Neural progenitor cell (in vitro differentiated cells): Measurements from ENCODE around the gene TARBP1. TPM values are rescaled to one million over a fixed set of nuclear protein-coding genes. Genes with fewer than 3 reads are reported as not detected.

Experiments used
- DNase-seq: peaks from one replicate; pipeline ENCODE4 v3.0.0-alpha.2; 2016; ENCODE audit warnings: low spot score
- H2AFZ ChIP-seq: fragments of 200-600 bp; sonication (generic); replicated peaks from 2 replicates; pipeline ENCODE4 v1.6.1; 2016; ENCODE audit warnings: antibody characterized with exemption
- H3F3A ChIP-seq: fragments of 200-600 bp; sonication (generic); 2 replicates; pipeline ENCODE4 v1.6.1; 2016; ENCODE audit warnings: antibody characterized with exemption, low read depth
- H3K27ac ChIP-seq: fragments of 200-600 bp; sonication (generic); 2 replicates; pipeline ENCODE4 v1.5.1; 2016; ENCODE audit warnings: mild to moderate bottlenecking
- H3K27me3 ChIP-seq: fragments of 200-600 bp; sonication (generic); 2 replicates; pipeline ENCODE4 v1.6.1; 2016; ENCODE audit warnings: mild to moderate bottlenecking, moderate library complexity
- H3K36me3 ChIP-seq: fragments of 200-600 bp; sonication (generic); 2 replicates; pipeline ENCODE4 v1.5.1; 2016
- H3K4me1 ChIP-seq: fragments of 200-600 bp; sonication (generic); 2 replicates; pipeline ENCODE4 v1.6.1; 2016; ENCODE audit warnings: mixed run types
- H3K4me2 ChIP-seq: fragments of 200-600 bp; sonication (generic); 2 replicates; pipeline ENCODE4 v1.6.1; 2016
- H3K4me3 ChIP-seq: fragments of 200-600 bp; sonication (generic); 2 replicates; pipeline ENCODE4 v1.5.1; 2016
- H3K79me2 ChIP-seq: fragments of 200-600 bp; sonication (generic); 2 replicates; pipeline ENCODE4 v1.6.1; 2016; ENCODE audit warnings: low read depth
- H3K9ac ChIP-seq: fragments of 200-600 bp; sonication (generic); 2 replicates; pipeline ENCODE4 v1.6.1; 2016
- H3K9me3 ChIP-seq: fragments of 200-600 bp; sonication (generic); 2 replicates; pipeline ENCODE4 v1.5.1; 2016; ENCODE audit warnings: low read depth
- H4K20me1 ChIP-seq: fragments of 200-600 bp; sonication (generic); 2 replicates; pipeline ENCODE4 v1.6.1; 2016; ENCODE audit warnings: low read depth
- H3K27ac Mint-ChIP-seq: 3 replicates; pipeline ENCODE4 v1.8.0; 2021; ENCODE audit warnings: mixed read lengths
- H3K27me3 Mint-ChIP-seq: 2 replicates; pipeline ENCODE4 v1.8.0; 2022; ENCODE audit warnings: low read depth, mild to moderate bottlenecking, inconsistent platforms, moderate library complexity, mixed read lengths; ENCODE audit not compliant: insufficient read depth
- H3K36me3 Mint-ChIP-seq: 3 replicates; pipeline ENCODE4 v1.8.0; 2021; ENCODE audit warnings: mixed read lengths
- H3K4me1 Mint-ChIP-seq: 3 replicates; pipeline ENCODE4 v1.8.0; 2021; ENCODE audit warnings: mixed read lengths
- H3K4me3 Mint-ChIP-seq: 3 replicates; pipeline ENCODE4 v1.8.0; 2021; ENCODE audit warnings: mild to moderate bottlenecking, moderate library complexity, mixed read lengths
- H3K9me3 Mint-ChIP-seq: 3 replicates; pipeline ENCODE4 v1.8.0; 2020; ENCODE audit warnings: mixed read lengths
- CTCF ChIP-seq: fragments of 200-600 bp; sonication (generic); IDR thresholded peaks from 2 replicates; pipeline ENCODE4 v1.5.1; 2017; ENCODE audit warnings: antibody characterized with exemption, mild to moderate bottlenecking
- EZH2 ChIP-seq: fragments of 200-600 bp; sonication (generic); IDR thresholded peaks from 2 replicates; pipeline ENCODE4 v1.6.1; 2017; ENCODE audit warnings: antibody characterized with exemption, mild to moderate bottlenecking, moderate library complexity
- EZH2phosphoT487 ChIP-seq: fragments of 200-600 bp; sonication (generic); IDR thresholded peaks from 2 replicates; pipeline ENCODE4 v1.6.1; 2017; ENCODE audit warnings: antibody characterized with exemption
- total RNA-seq: library from RNA; depleted of rRNA; stranded (reverse); fragments of >200 nt; gene quantifications from 2 replicates; pipeline ENCODE4 v1.2.3, GENCODE V29; 2015; ENCODE audit warnings: low replicate concordance

TARBP1 gene
- total RNA-seq, 1 donor from 2014 or later = 99.0 TPM

- no peak overlapping the region for H3K27ac ChIP-seq
- no peaks in the 10 kb centered on the region for H3K9me3 ChIP-seq
- peaks cover 14% of the 10 kb centered on the region for H3K27me3 Mint-ChIP-seq
- peaks cover 4% of the 10 kb centered on the region for H3F3A ChIP-seq
- no peaks in the 10 kb centered on the region for H3K36me3 Mint-ChIP-seq
- H2AFZ ChIP-seq = peak overlapping the region; percentile 19
- no peaks in the 10 kb centered on the region for H3K36me3 ChIP-seq
- no peak overlapping the region for H3K4me3 ChIP-seq
- peaks cover 13% of the 10 kb centered on the region for H3K4me1 ChIP-seq
- TF ChIP-seq EZH2phosphoT487 (no peak), EZH2 (no peak), CTCF (no peak)
- no peaks in the 10 kb centered on the region for H4K20me1 ChIP-seq
- H3K4me3 Mint-ChIP-seq = no peak overlapping the region
- peaks cover 3% of the 10 kb centered on the region for H3K27me3 ChIP-seq
- H3K9ac ChIP-seq = no peak overlapping the region
- no peak for DNase-seq
- no peak overlapping the region for H3K4me2 ChIP-seq
- H3K27ac Mint-ChIP-seq = peak overlapping the region; percentile 22
- no peaks in the 10 kb centered on the region for H3K9me3 Mint-ChIP-seq
- H3K79me2 ChIP-seq = no peaks in the 10 kb centered on the region
- peaks cover 14% of the 10 kb centered on the region for H3K4me1 Mint-ChIP-seq
Measured at GRCh38 chr1:234488054-234489006, 9.4 kb upstream of the TARBP1 start.

GRCh38 chr1:234486858-234487840 lies 8.2 kb upstream of the TARBP1 start:
- peaks cover 13% of the 10 kb centered on the region for H3K4me1 ChIP-seq
- H3K36me3 Mint-ChIP-seq = no peaks in the 10 kb centered on the region
- peaks cover 14% of the 10 kb centered on the region for H3K27me3 Mint-ChIP-seq
- no peaks in the 10 kb centered on the region for H4K20me1 ChIP-seq
- TF ChIP-seq CTCF = peak; percentile 63
- no peak for TF ChIP-seq EZH2
- TF ChIP-seq EZH2phosphoT487 = no peak
- H3K9me3 ChIP-seq = no peaks in the 10 kb centered on the region
- H3K9ac ChIP-seq = no peak overlapping the region
- peaks cover 15% of the 10 kb centered on the region for H3K27me3 ChIP-seq
- H3K4me1 Mint-ChIP-seq = peaks cover 14% of the 10 kb centered on the region
- no peak overlapping the region for H3K27ac ChIP-seq
- H3F3A ChIP-seq = peaks cover 4% of the 10 kb centered on the region
- H3K27ac Mint-ChIP-seq = no peak overlapping the region
- H3K4me2 ChIP-seq = no peak overlapping the region
- peak overlapping the region; percentile 47 for H2AFZ ChIP-seq
- H3K36me3 ChIP-seq = no peaks in the 10 kb centered on the region
- H3K9me3 Mint-ChIP-seq = no peaks in the 10 kb centered on the region
- DNase-seq = no peak
- no peak overlapping the region for H3K4me3 Mint-ChIP-seq
- no peaks in the 10 kb centered on the region for H3K79me2 ChIP-seq
- H3K4me3 ChIP-seq = no peak overlapping the region

- Mint-ChIP-seq H3K4me3 (no peak overlapping the region), H3K27ac (no peak overlapping the region), H3K9me3 (no peaks in the 10 kb centered on the region), H3K27me3 (peaks cover 14% of the 10 kb centered on the region), H3K4me1 (peaks cover 5% of the 10 kb centered on the region), H3K36me3 (no peaks in the 10 kb centered on the region)
- Histone ChIP-seq H3K4me3 (no peak overlapping the region), H3K27me3 (peaks cover 18% of the 10 kb centered on the region), H3K79me2 (no peaks in the 10 kb centered on the region), H3K4me2 (no peak overlapping the region), H2AFZ (no peak overlapping the region), H3K27ac (no peak overlapping the region), H3K9me3 (no peaks in the 10 kb centered on the region), H3K9ac (no peak overlapping the region), H3K4me1 (peaks cover 5% of the 10 kb centered on the region), H3K36me3 (no peaks in the 10 kb centered on the region), H4K20me1 (no peaks in the 10 kb centered on the region), H3F3A (peaks cover 4% of the 10 kb centered on the region)
- no peak for DNase-seq
- no peak for TF ChIP-seq EZH2phosphoT487
- TF ChIP-seq CTCF = no peak
Measured at GRCh38 chr1:234484991-234485739, 6.2 kb upstream of the TARBP1 start.
